ENCODE data around the gene ZNF143. TPM values are rescaled to one million over a fixed set of nuclear protein-coding genes. Genes with fewer than 3 reads are reported as not detected.
"Not testable (repeated sequence)": the region's sequence is repeated elsewhere in the genome, so short reads cannot be mapped to it uniquely, and the experiment has no call there.

Gene ZNF143
- total RNA-seq, 1 donor from 2014 or later = 28.3 TPM

GRCh38 chr11:9509041-9509440, 48.2 kb downstream of the ZNF143 start:
- no peak for TF ChIP-seq CTCF (IDR thresholded peaks at IDR 0.05; ENCODE audit: insufficient read depth, low read depth, low read length)
- no peak for TF ChIP-seq EZH2 (IDR thresholded peaks at IDR 0.05; ENCODE audit: insufficient read depth, low read length)
- Histone ChIP-seq H3K4me2 (ENCODE audit: low read length) (no peak overlapping the region), H3K4me1 (ENCODE audit: insufficient read depth, low read length) (peaks cover 4% of the 10 kb centered on the region), H3K36me3 (ENCODE audit: insufficient read depth, low read length) (peaks cover 7% of the 10 kb centered on the region), H3K9ac (ENCODE audit: low read length) (no peak overlapping the region), H4K20me1 (ENCODE audit: insufficient read depth, low read length) (no peaks in the 10 kb centered on the region), H3K4me3 (ENCODE audit: insufficient read depth, low read depth, low read length) (no peak overlapping the region), H3K79me2 (ENCODE audit: insufficient read depth, low read length) (no peaks in the 10 kb centered on the region), H2AFZ (ENCODE audit: low read depth, low read length) (no peak overlapping the region), H3K9me3 (ENCODE audit: insufficient read depth, low read depth, low read length) (no peaks in the 10 kb centered on the region), H3K27ac (ENCODE audit: low read depth, low read length) (no peak overlapping the region), H3K27me3 (ENCODE audit: insufficient read depth, low read length) (no peaks in the 10 kb centered on the region)
- H3K4me1 Mint-ChIP-seq (ENCODE audit: low read depth, unreplicated experiment) = peaks cover 11% of the 10 kb centered on the region
- no peaks in the 10 kb centered on the region for H3K27me3 Mint-ChIP-seq (ENCODE audit: low read depth, unreplicated experiment)
- DNase-seq (ENCODE audit: low read depth) (no peak), FAIRE-seq (no peak)
- peaks cover 10% of the 10 kb centered on the region for H3K36me3 Mint-ChIP-seq (ENCODE audit: low read depth, unreplicated experiment)
- H3K27ac Mint-ChIP-seq (ENCODE audit: unreplicated experiment) = peak overlapping the region; percentile 21
- peaks cover 2% of the 10 kb centered on the region for H3K9me3 Mint-ChIP-seq (ENCODE audit: unreplicated experiment)
- no peak overlapping the region for H3K4me3 Mint-ChIP-seq (ENCODE audit: unreplicated experiment)

GRCh38 chr11:9512370-9513019, 51.7 kb downstream of the ZNF143 start:
- DNase-seq (ENCODE audit: low read depth) (no peak), FAIRE-seq (no peak)
- Histone ChIP-seq H3K4me1 (ENCODE audit: insufficient read depth, low read length) (no peaks in the 10 kb centered on the region), H3K27ac (ENCODE audit: low read depth, low read length) (peak overlapping the region; percentile 43), H3K79me2 (ENCODE audit: insufficient read depth, low read length) (no peaks in the 10 kb centered on the region), H3K9me3 (ENCODE audit: insufficient read depth, low read depth, low read length) (no peaks in the 10 kb centered on the region), H3K4me3 (ENCODE audit: insufficient read depth, low read depth, low read length) (no peak overlapping the region), H3K36me3 (ENCODE audit: insufficient read depth, low read length) (peaks cover 7% of the 10 kb centered on the region), H3K4me2 (ENCODE audit: low read length) (no peak overlapping the region), H3K27me3 (ENCODE audit: insufficient read depth, low read length) (no peaks in the 10 kb centered on the region), H3K9ac (ENCODE audit: low read length) (peak overlapping the region; percentile 9), H2AFZ (ENCODE audit: low read depth, low read length) (no peak overlapping the region), H4K20me1 (ENCODE audit: insufficient read depth, low read length) (no peaks in the 10 kb centered on the region)
- Mint-ChIP-seq H3K4me1 (ENCODE audit: low read depth, unreplicated experiment) (peaks cover 11% of the 10 kb centered on the region), H3K9me3 (ENCODE audit: unreplicated experiment) (peaks cover 2% of the 10 kb centered on the region), H3K4me3 (ENCODE audit: unreplicated experiment) (no peak overlapping the region), H3K27ac (ENCODE audit: unreplicated experiment) (no peak overlapping the region), H3K27me3 (ENCODE audit: low read depth, unreplicated experiment) (no peaks in the 10 kb centered on the region), H3K36me3 (ENCODE audit: low read depth, unreplicated experiment) (peaks cover 23% of the 10 kb centered on the region)
- TF ChIP-seq CTCF (IDR thresholded peaks at IDR 0.05; ENCODE audit: insufficient read depth, low read depth, low read length) (no peak), EZH2 (IDR thresholded peaks at IDR 0.05; ENCODE audit: insufficient read depth, low read length) (no peak)

- not testable (repeated sequence) for H3K4me3 Mint-ChIP-seq (ENCODE audit: unreplicated experiment); H3K79me2 ChIP-seq (ENCODE audit: insufficient read depth, low read length); H3K27me3 ChIP-seq (ENCODE audit: insufficient read depth, low read length); DNase-seq (ENCODE audit: low read depth); H3K4me3 ChIP-seq (ENCODE audit: insufficient read depth, low read depth, low read length); H3K36me3 ChIP-seq (ENCODE audit: insufficient read depth, low read length); H3K4me1 Mint-ChIP-seq (ENCODE audit: low read depth, unreplicated experiment); H3K9me3 Mint-ChIP-seq (ENCODE audit: unreplicated experiment); H3K27ac ChIP-seq (ENCODE audit: low read depth, low read length); H4K20me1 ChIP-seq (ENCODE audit: insufficient read depth, low read length); H3K4me1 ChIP-seq (ENCODE audit: insufficient read depth, low read length); H3K27me3 Mint-ChIP-seq (ENCODE audit: low read depth, unreplicated experiment); H3K4me2 ChIP-seq (ENCODE audit: low read length); FAIRE-seq; H3K9ac ChIP-seq (ENCODE audit: low read length); H2AFZ ChIP-seq (ENCODE audit: low read depth, low read length); H3K27ac Mint-ChIP-seq (ENCODE audit: unreplicated experiment); H3K9me3 ChIP-seq (ENCODE audit: insufficient read depth, low read depth, low read length)
- H3K36me3 Mint-ChIP-seq (ENCODE audit: low read depth, unreplicated experiment) = peaks cover 23% of the 10 kb centered on the region
These were observed 53.8 kb downstream of the ZNF143 start for GRCh38 chr11:9514576-9514975.
